Measurements from ENCODE around the gene LCP2. TPM values are rescaled to one million over a fixed set of nuclear protein-coding genes. Genes with fewer than 3 reads are reported as not detected.

The LCP2 gene
- total RNA-seq, 2 experiments from 2014 or later: 154 to 155 TPM

GRCh38 chr5:170329524-170329923 lies 31.9 kb upstream of the LCP2 start:
- H3K4me1 ChIP-seq (ENCODE audit: insufficient read depth, low read length): peaks cover 72% of the 10 kb centered on the region
- Mint-ChIP-seq H3K9me3 (no peaks in the 10 kb centered on the region), H3K27me3 (no peaks in the 10 kb centered on the region), H3K36me3 (ENCODE audit: low read depth) (no peaks in the 10 kb centered on the region), H3K27ac (no peak overlapping the region), H3K4me1 (ENCODE audit: low read depth) (peaks cover 11% of the 10 kb centered on the region), H3K4me3 (no peak overlapping the region)
- H3K4me3 ChIP-seq (ENCODE audit: low read length): no peak overlapping the region
- intact Hi-C loops (cut with DNase I, micrococcal nuclease): loop anchor here in 1 of 2 experiments (2.0 kb wide), 2 partner anchors 15 to 25 kb away; no protein-coding TSS in a partner anchor
- no peaks in the 10 kb centered on the region for H3K27me3 ChIP-seq (ENCODE audit: control insufficient read depth in 1 of 2, insufficient read depth in 2 of 2, low read length in 2 of 2)
- no peak for TF ChIP-seq CTCF (IDR thresholded peaks at IDR 0.05)
- CTCF ChIA-PET: interaction anchor here (1.8 to 3.3 kb wide), 2 partner anchors 54 to 55 kb away, joined by 4 to 26 read pairs; no protein-coding TSS in a partner anchor
- no peaks in the 10 kb centered on the region for H3K36me3 ChIP-seq (ENCODE audit: insufficient read depth, low read length)
- DNase-seq (no peak), ATAC-seq (ENCODE audit: poor library complexity) (no peak)
- H3K9me3 ChIP-seq (ENCODE audit: control insufficient read depth in 1 of 2, insufficient read depth in 1 of 2, low read length in 2 of 2): no peaks in the 10 kb centered on the region
- H3K27ac ChIP-seq (ENCODE audit: low read depth in 1 of 2, low read length in 2 of 2): peak overlapping the region in 1 of 2 donors; percentile 97
- POLR2A ChIA-PET: interaction anchor here (1.4 to 2.7 kb wide), 3 partner anchors 16 to 51 kb away, joined by 4 to 50 read pairs (median 5); no protein-coding TSS in a partner anchor

GRCh38 chr5:170327829-170328228 lies 30.3 kb upstream of the LCP2 start:
- no peaks in the 10 kb centered on the region for H3K36me3 Mint-ChIP-seq (ENCODE audit: low read depth)

GRCh38 chr5:170327168-170327567 lies 29.6 kb upstream of the LCP2 start:
- ChIA-PET CTCF (interaction anchor here (0.8 to 1.7 kb wide), 4 partner anchors 9 to 53 kb away, joined by 4 read pairs; no protein-coding TSS in a partner anchor), POLR2A (interaction anchor here (0.7 to 1.8 kb wide), 7 partner anchors 11 to 60 kb away, joined by 3 to 9 read pairs (median 6); partner anchors contain the start of gene LCP2)
- H3K27me3 ChIP-seq (ENCODE audit: control insufficient read depth in 1 of 2, insufficient read depth in 2 of 2, low read length in 2 of 2): no peaks in the 10 kb centered on the region
- H3K4me1 ChIP-seq (ENCODE audit: insufficient read depth, low read length): peaks cover 48% of the 10 kb centered on the region
- intact Hi-C loops (cut with DNase I, micrococcal nuclease): no loop called here
- TF ChIP-seq CTCF (IDR thresholded peaks at IDR 0.05): no peak
- Mint-ChIP-seq H3K27ac (no peak overlapping the region), H3K9me3 (no peaks in the 10 kb centered on the region), H3K4me3 (no peak overlapping the region), H3K4me1 (ENCODE audit: low read depth) (peaks cover 23% of the 10 kb centered on the region), H3K36me3 (ENCODE audit: low read depth) (no peaks in the 10 kb centered on the region), H3K27me3 (no peaks in the 10 kb centered on the region)
- peak in 1 of 14 experiments; percentile 25 for DNase-seq
- no peak overlapping the region for H3K27ac ChIP-seq (ENCODE audit: low read depth in 1 of 2, low read length in 2 of 2)
- ATAC-seq (ENCODE audit: poor library complexity): no peak
- no peak overlapping the region for H3K4me3 ChIP-seq (ENCODE audit: low read length)
- H3K36me3 ChIP-seq (ENCODE audit: insufficient read depth, low read length): no peaks in the 10 kb centered on the region
- H3K9me3 ChIP-seq (ENCODE audit: control insufficient read depth in 1 of 2, insufficient read depth in 1 of 2, low read length in 2 of 2): no peaks in the 10 kb centered on the region

More at GRCh38 chr5:170327829-170328228, 30.3 kb upstream of the LCP2 start:
- no peak for ATAC-seq (ENCODE audit: poor library complexity)
- H3K27ac ChIP-seq (ENCODE audit: low read depth in 1 of 2, low read length in 2 of 2): no peak overlapping the region
- ChIA-PET POLR2A (interaction anchor here (1.0 to 1.7 kb wide), 5 partner anchors 11 to 24 kb away, joined by 3 to 7 read pairs (median 5); no protein-coding TSS in a partner anchor), CTCF (interaction anchor here (1.1 to 1.8 kb wide), 2 partner anchors 15 to 54 kb away, joined by 3 to 4 read pairs; no protein-coding TSS in a partner anchor)
- no peak for DNase-seq
- peaks cover 55% of the 10 kb centered on the region for H3K4me1 ChIP-seq (ENCODE audit: insufficient read depth, low read length)
- no peak for TF ChIP-seq CTCF (IDR thresholded peaks at IDR 0.05)
- Mint-ChIP-seq H3K27ac (no peak overlapping the region), H3K27me3 (no peaks in the 10 kb centered on the region), H3K4me1 (ENCODE audit: low read depth) (peaks cover 23% of the 10 kb centered on the region), H3K4me3 (no peak overlapping the region), H3K9me3 (no peaks in the 10 kb centered on the region)
- no peaks in the 10 kb centered on the region for H3K27me3 ChIP-seq (ENCODE audit: control insufficient read depth in 1 of 2, insufficient read depth in 2 of 2, low read length in 2 of 2)
- intact Hi-C loops (cut with DNase I, micrococcal nuclease): loop anchor here in 1 of 2 experiments (2.0 kb wide), 2 partner anchors 13 to 23 kb away; no protein-coding TSS in a partner anchor
- H3K4me3 ChIP-seq (ENCODE audit: low read length): no peak overlapping the region
- no peaks in the 10 kb centered on the region for H3K36me3 ChIP-seq (ENCODE audit: insufficient read depth, low read length)
- H3K9me3 ChIP-seq (ENCODE audit: control insufficient read depth in 1 of 2, insufficient read depth in 1 of 2, low read length in 2 of 2): no peaks in the 10 kb centered on the region
